ENCODE results near the gene AGAP2. TPM values are rescaled to one million over a fixed set of nuclear protein-coding genes. Genes with fewer than 3 reads are reported as not detected.
A peak's percentile ranks its signal among the peaks of the same experiment; 100 is the strongest.

Gene AGAP2
- polyA plus RNA-seq, 3 donors, result 0.20 to 3.4 (median 0.65) TPM

DNA sequence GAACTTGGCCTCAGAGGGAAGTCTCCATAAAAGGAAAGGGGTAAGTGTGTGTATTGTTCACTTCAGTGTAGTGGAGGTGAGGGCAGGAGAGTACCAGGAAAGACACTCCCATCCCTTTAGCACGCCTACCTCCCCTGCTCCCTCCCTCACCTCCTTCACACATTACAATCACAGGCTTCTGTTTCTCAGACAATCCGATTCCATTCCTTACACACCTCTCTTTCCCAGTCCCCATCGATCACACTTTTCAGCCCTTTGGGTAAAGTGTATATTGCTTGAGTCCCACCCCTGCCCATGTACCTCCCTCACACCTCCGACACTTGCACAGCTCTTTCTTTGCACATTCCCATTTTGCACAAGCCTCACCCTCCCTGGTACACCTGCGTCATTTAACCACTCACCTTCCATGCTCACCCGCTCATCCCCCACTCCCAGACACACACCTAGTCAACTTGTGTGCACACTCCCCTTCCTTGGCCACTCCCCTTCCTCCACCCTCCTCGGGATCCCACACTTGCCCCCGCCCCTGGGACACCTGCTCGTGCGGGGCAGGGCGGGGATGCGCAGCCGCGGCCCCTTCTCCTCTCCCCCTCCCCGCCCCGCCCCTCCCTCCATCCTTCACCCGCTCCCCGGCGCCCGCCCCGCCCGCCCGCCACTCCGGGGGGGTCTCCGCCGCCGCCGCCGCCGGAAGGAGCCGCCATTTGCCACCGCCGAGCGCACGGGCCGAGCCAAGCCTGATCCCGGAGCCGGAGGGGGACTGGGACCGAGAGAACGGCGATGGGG is 16.1 kb upstream of the AGAP2 start, which contains the start of gene MARCHF9:
TSS of gene MARCHF9 (plus strand) at position 693 of the 783 bp plus-strand sequence. CDS start 426 bp downstream, outside the sequence.
- peaks cover 9 to 23% of the 10 kb centered on the region in 2 donors for H3K36me3 Mint-ChIP-seq
- peaks cover 0 to 7% (median 0%) of the 10 kb centered on the region in 7 donors for H3K9me3 Mint-ChIP-seq
- H3K4me2 ChIP-seq (replicated peaks; ENCODE audit: extremely low read depth, low read length, poor library complexity, severe bottlenecking), result peak within 1 kb of the TSS; percentile 94
- no peaks in the 10 kb centered on the region for H3K9me3 ChIP-seq (replicated peaks in 1 of 2; ENCODE audit: control insufficient read depth in 1 of 2, insufficient read depth in 1 of 2, low read length in 2 of 2)
- peaks cover 7 to 13% (median 7%) of the 10 kb centered on the region in 3 donors for H3K27me3 Mint-ChIP-seq (ENCODE audit: low read depth in 3 of 3)
- peaks cover 44% of the 10 kb centered on the region for H3K4me1 Mint-ChIP-seq
- H3K4me3 Mint-ChIP-seq, result peak within 1 kb of the TSS; percentile 90 to 92
- peaks cover 27% of the 10 kb centered on the region for H3K79me2 ChIP-seq (ENCODE audit: insufficient read depth, low read length)
- H3K4me1 ChIP-seq (ENCODE audit: control insufficient read depth in 1 of 2, insufficient read depth in 2 of 2, low read length in 2 of 2), result peaks cover 39 to 45% of the 10 kb centered on the region in 2 donors
- peak within 1 kb of the TSS; percentile 61 for H3K9ac ChIP-seq (ENCODE audit: insufficient read depth, low read length, poor library complexity, severe bottlenecking)
- WGBS (ENCODE audit: insufficient coverage), result 0% methylated on average over 18 of the region's 41 CpGs
- peak within 1 kb of the TSS; percentile 77 for H2AFZ ChIP-seq (ENCODE audit: insufficient read depth, low read depth, low read length, poor library complexity, severe bottlenecking)
- TF ChIP-seq, protein P1, sequence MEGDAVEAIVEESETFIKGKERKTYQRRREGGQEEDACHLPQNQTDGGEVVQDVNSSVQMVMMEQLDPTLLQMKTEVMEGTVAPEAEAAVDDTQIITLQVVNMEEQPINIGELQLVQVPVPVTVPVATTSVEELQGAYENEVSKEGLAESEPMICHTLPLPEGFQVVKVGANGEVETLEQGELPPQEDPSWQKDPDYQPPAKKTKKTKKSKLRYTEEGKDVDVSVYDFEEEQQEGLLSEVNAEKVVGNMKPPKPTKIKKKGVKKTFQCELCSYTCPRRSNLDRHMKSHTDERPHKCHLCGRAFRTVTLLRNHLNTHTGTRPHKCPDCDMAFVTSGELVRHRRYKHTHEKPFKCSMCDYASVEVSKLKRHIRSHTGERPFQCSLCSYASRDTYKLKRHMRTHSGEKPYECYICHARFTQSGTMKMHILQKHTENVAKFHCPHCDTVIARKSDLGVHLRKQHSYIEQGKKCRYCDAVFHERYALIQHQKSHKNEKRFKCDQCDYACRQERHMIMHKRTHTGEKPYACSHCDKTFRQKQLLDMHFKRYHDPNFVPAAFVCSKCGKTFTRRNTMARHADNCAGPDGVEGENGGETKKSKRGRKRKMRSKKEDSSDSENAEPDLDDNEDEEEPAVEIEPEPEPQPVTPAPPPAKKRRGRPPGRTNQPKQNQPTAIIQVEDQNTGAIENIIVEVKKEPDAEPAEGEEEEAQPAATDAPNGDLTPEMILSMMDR (IDR thresholded peaks at IDR 0.05), result no peak
- peak within 1 kb of the TSS in 5 of 7 donors; percentile 4 to 82 (median 50) for H3K27ac Mint-ChIP-seq
- H3K27me3 ChIP-seq (ENCODE audit: control insufficient read depth in 2 of 2, insufficient read depth in 2 of 2, low read length in 2 of 2), result peaks cover 0 to 7% of the 10 kb centered on the region in 2 donors
- H3K4me3 ChIP-seq (replicated peaks in 1 of 3; ENCODE audit: low read depth in 2 of 3, low read length in 3 of 3), result peak within 1 kb of the TSS; percentile 63 to 85 (median 82)
- intact Hi-C loops (cut with micrococcal nuclease), result loop anchor here in 1 of 2 donors (10.0 kb wide), 1 partner anchor 210 kb away; the partner anchor contains the start of gene DCTN2
- no peaks in the 10 kb centered on the region for H4K20me1 ChIP-seq (ENCODE audit: insufficient read depth, low read length)
- peaks cover 6 to 20% of the 10 kb centered on the region in 2 donors for H3K36me3 ChIP-seq (replicated peaks in 1 of 2; ENCODE audit: control insufficient read depth in 1 of 2, insufficient read depth in 2 of 2, low read length in 2 of 2)
- DNase-seq, result peak in 1 of 3 donors; percentile 22
- H3K27ac ChIP-seq (ENCODE audit: low read depth in 1 of 2, low read length in 2 of 2), result peak within 1 kb of the TSS; percentile 35

DNA sequence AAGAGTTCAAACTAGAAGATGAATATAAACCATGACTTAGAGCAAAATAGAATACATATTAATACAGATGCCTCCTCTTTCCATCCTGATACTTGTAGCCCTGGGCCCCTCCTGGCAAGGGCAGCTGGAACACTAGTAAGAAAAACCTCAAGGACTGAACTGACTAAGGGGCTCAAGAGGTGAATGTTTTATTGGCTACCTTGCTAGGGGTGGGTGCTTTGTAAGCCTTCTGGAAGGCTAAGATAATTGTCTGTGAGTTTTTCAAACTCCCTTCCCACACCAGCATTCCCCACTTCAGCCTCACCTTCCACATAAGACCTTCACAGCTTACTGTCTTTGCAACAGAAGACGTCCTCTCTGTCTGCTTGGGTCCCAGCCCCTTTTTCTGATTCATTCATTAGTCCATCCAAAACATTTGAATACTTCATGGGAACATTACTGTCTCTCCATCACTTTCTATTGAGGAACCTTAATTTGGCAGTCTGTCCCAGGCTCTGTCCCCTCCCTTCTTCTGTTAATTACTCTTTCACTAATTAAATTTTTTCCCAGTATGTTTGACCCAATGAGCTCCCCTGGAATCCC is 15.3 kb upstream of the AGAP2 start:
- H3K4me2 ChIP-seq (replicated peaks; ENCODE audit: extremely low read depth, low read length, poor library complexity, severe bottlenecking), result no peak overlapping the region
- peaks cover 7 to 13% (median 7%) of the 10 kb centered on the region in 3 donors for H3K27me3 Mint-ChIP-seq (ENCODE audit: low read depth in 3 of 3)
- peak overlapping the region in 3 of 7 donors; percentile 4 to 68 (median 46) for H3K27ac Mint-ChIP-seq
- no peaks in the 10 kb centered on the region for H4K20me1 ChIP-seq (ENCODE audit: insufficient read depth, low read length)
- H3K4me1 Mint-ChIP-seq, result peaks cover 44% of the 10 kb centered on the region
- peak overlapping the region; percentile 90 to 92 for H3K4me3 Mint-ChIP-seq
- H3K36me3 Mint-ChIP-seq, result peaks cover 13 to 28% of the 10 kb centered on the region in 2 donors
- no peak for DNase-seq
- TF ChIP-seq, protein P1 (IDR thresholded peaks at IDR 0.05), result no peak
- intact Hi-C loops (cut with micrococcal nuclease), result loop anchor here in 1 of 2 donors (10.0 kb wide), 1 partner anchor 209 kb away; the partner anchor contains the start of gene DCTN2
- peaks cover 0 to 7% of the 10 kb centered on the region in 2 donors for H3K27me3 ChIP-seq (ENCODE audit: control insufficient read depth in 2 of 2, insufficient read depth in 2 of 2, low read length in 2 of 2)
- H3K79me2 ChIP-seq (ENCODE audit: insufficient read depth, low read length), result peaks cover 27% of the 10 kb centered on the region
- no peak overlapping the region for H3K4me3 ChIP-seq (replicated peaks in 1 of 3; ENCODE audit: low read depth in 2 of 3, low read length in 3 of 3)
- H3K36me3 ChIP-seq (replicated peaks in 1 of 2; ENCODE audit: control insufficient read depth in 1 of 2, insufficient read depth in 2 of 2, low read length in 2 of 2), result peaks cover 7 to 24% of the 10 kb centered on the region in 2 donors
- peaks cover 39 to 45% of the 10 kb centered on the region in 2 donors for H3K4me1 ChIP-seq (ENCODE audit: control insufficient read depth in 1 of 2, insufficient read depth in 2 of 2, low read length in 2 of 2)
- no peaks in the 10 kb centered on the region for H3K9me3 ChIP-seq (replicated peaks in 1 of 2; ENCODE audit: control insufficient read depth in 1 of 2, insufficient read depth in 1 of 2, low read length in 2 of 2)
- WGBS (ENCODE audit: insufficient coverage), result 67% methylated on average over 1 of the region's 1 CpG
- no peak overlapping the region for H3K9ac ChIP-seq (ENCODE audit: insufficient read depth, low read length, poor library complexity, severe bottlenecking)
- H3K9me3 Mint-ChIP-seq, result peaks cover 0 to 7% (median 0%) of the 10 kb centered on the region in 7 donors
- H2AFZ ChIP-seq (ENCODE audit: insufficient read depth, low read depth, low read length, poor library complexity, severe bottlenecking), result no peak overlapping the region
- no peak overlapping the region for H3K27ac ChIP-seq (ENCODE audit: low read depth in 1 of 2, low read length in 2 of 2)

Data from CD14-positive monocyte (primary cell).